Stimulated activated CD4-positive, alpha-beta T cell treated with anti-CD3 and anti-CD28 coated beads, TNF-alpha, amount 100 ng/mL, for 1 hour (primary cell): ENCODE measurements around the gene HCFC1.
A peak's percentile ranks its signal among the peaks of the same experiment; 100 is the strongest.

ENCODE experiments used
- DNase-seq, 3 donors: peaks; one replicate each; pipeline ENCODE4 v3.0.0-alpha.2; 2020; ENCODE audit warnings: low read depth in 3 of 3, low spot score in 1 of 3

HCFC1 gene

DNA sequence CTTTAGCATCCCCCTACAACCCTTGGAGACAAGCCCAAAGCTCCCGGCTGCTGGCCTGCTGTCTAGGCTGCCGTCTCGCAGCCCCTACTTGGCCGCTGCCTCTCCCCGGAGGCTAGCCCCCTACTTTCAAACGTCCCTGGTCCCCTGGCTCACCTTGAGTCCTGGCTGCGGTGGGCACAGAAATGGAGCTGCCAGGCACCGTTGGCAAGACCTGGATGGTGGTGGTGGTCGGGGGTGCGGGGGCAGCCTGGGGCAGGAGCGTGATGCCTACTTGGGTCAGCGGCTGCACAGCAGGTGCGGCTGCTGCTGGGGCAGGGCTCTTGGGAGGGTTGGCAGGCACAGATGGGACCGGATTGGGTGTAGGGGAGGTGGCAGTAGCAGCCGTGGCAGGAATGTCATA lies 12.0 kb downstream of the HCFC1 start:
- no peak for DNase-seq

DNA sequence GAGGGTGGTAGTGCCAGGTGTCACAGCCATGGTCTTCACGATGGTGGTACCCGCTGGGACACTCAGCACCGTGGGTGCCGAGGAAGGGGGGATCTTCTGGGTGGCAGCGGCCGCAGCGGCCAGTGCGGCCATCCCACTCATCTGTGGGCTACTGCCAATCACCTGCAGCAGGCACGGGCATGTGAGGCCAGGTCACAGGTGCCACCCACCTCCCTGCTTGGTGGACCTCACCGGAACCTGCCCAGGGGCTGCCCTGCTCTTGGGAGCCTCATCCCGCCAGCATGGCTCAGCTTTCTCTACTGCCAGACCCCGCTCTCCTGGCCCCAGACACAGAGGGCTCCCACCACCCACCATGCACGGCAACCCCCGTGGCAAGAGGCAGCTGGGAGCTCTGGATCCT lies 13.0 kb downstream of the HCFC1 start:
- no peak for DNase-seq

DNA sequence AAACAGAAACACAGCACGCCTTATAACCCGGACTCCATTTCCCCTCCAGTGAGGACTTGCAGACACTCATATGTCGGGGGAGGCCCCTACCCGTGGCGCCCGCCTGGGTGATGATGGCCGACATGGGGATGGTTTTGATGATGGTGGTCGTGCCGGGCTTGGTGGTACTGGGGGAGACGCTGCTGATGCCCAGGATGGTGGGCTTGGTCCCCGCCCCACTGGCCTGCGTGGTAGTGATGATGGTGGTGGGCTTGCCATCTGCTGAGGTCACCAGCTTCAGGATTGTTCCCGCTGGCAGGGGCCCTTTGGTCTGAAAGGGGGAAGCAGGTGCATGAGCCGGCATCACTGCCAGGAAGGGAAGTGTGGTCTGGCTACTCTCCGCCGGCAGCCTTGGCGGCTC lies 14.4 kb downstream of the HCFC1 start:
- no peak for DNase-seq

DNA sequence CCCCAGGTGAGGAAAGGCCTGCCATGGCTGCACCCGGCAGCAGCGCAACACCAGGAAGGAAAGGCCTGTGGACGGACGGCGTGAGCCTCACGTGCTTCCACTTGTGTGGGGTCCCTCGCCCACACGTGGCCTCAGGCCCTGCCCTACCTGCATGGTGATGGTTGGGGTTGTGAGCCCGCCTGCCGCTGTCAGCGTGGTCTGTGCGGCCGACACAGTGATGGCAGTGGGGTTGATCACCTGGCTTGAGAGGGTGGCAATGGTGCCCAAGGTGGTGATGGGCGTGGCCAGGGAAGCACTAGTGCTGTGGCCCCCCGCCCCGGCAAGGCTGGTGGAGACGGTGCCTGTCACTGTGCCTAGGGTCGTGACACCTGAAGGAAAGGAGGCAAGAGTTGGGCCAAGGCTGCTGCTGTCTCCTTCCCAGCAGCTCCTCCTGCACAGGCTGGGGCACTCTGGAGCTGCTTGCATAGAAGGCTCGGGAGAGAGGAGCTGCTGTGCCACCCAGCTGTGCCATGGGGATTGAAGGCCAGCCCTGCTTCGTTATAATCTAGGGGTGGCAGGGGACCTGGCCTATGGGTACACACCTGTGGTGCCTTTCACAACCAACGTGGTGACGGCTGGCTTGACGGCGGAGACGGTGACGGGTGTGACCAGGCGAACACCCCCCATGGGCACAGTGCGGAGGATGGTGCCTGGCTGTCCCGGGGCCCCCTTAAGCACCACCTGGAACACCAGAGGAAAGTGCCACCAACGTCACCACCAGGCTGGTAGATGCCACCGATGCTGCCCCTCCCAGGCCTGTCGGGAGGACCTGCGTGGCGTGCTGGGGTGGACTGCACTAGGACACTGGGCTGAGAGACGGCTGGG lies 15.3 kb downstream of the HCFC1 start:
- no peak for DNase-seq

DNA sequence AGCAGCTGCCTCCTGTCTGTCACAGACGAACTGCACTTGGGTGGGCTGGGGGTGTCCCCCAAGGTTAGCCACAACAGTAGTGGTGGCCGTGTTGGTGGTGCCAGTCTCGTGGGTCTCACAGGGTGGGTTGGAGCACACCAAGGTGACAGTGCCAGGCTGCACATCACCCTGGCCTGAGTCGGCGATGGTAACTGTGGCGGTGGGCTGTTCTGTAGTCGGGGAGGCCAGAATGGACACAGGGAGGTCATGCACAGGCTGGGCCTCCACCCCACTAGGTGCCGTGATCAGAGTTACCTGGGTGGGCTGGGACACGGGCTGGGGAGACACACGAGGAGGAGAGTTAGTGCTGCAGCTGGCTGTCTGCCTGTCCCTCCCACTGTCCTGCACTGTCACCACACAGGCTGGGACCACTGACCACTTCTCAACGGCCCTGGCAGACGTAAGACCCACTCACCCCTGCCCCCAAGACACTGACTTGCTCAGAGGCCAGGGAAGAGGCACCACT lies 16.3 kb downstream of the HCFC1 start:
- no peak for DNase-seq

DNA sequence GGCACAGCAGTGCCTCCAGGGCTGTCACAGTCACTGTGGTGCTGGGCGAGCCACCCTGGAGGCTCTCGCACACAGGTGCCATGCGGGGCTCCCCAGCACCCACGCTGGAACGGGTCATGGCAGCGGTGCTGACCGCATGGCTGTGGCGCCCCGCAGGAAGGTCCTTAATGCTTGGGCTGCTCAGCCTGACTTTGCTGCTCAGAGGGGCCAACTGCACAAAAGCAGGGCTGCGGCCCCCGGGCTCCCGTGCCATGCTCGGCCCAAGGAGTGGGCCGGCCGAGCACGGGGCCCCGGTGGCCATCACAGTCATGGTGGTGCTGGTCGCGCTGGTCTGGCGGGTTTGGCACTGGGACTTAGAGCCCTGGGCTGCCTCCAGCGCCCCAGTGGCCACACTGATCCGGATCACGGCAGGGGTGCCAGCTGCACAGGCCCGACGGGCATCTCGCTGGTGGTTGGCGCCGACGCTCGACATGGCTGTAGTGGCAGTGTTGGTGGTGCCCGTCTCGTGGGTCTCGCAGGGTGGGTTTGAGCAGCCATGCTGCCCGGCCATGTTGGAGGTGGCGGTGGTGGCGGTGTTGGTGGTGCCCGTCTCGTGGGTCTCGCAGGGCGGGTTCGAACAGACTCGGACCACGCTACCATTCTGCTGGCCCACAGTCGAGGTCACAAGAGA lies 16.9 kb downstream of the HCFC1 start:
- no peak for DNase-seq

DNA sequence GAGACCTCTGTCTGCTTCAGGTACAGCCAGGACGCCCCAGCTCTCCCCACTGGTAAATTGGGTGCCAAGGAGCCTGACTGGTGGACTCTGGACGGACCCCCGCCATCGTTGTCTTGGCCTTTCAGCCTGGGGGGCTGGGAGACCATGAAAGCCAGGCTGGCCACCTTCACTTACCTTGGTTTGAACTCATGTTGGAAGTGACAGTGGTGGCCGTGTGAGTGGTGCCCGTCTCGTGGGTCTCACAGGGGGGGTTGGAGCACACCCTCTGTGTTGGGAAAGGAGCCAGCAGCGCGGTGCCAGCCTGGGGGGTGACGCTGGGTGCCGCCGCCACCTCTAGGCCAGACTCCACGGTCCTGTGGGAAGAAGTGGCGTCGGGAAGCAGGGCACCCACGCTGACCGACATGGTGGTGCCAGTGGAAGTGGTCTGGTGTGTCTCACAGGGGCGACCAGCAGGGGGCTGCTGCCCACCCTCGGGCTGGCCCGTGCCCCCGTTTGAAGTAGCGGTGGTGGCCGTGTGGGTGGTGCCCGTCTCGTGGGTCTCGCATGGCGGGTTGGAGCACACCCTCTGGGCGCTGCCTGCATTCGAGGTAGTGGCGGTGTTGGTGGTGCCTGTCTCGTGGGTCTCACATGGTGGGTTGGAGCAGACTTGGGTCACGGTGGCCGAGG lies 17.6 kb downstream of the HCFC1 start:
- no peak for DNase-seq

DNA sequence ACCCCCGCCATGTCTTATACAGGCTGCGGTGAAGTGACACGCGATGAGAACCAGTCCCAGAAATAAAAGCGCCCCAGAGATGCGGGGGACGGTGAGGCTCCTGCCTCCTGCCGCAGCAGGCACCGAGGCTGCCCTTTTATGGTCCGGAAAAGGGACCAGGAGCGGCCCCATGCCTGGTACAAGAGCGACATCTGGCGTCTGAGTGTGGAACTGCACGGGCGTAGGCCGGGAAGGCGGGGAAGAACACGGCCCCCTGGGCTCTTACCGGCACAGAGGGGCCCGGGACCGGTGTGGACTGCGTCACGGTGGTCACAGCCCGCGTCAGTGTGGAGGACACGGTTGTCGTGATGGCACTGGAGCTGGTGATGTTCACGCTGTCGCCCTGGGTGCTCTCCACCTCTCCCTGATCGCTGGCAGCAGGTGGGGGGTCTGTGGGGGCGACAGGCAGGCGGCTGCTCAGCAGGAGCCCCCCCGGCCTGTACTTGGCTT lies 18.2 kb downstream of the HCFC1 start:
- DNase-seq: peak; percentile 37 to 71 (median 66)

DNA sequence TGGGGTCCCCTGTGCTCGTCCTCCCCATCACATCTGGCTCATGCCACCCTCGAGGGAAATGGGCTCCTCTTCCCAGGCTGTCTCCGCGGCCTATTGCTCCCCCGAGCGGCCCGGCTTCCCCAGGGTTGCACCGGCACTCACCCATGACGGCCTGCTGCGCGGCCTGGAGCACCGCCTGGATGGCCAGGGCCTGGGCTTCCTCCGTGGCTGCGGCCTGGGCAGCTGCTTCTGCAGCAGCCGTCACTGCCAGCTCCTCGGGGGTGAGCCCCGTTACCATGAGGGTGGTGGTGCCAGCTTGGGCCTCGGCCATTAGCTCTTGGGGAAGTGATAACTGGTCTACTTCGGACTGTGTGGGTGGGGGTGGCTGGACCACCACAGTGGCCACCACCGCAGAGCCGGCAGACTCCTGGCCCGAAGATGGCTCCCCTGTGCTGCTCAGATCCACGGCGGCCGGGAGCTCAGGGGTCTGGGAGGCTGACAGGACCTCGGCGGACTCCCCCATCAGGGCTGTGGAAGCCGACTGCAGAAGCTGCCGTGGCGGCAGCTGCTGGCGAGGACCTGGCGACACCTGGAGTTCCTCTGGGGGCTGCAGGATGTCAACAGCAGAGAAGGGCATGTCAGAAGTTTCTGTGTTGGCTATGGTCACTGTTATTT lies 19.1 kb downstream of the HCFC1 start:
- no peak for DNase-seq

DNA sequence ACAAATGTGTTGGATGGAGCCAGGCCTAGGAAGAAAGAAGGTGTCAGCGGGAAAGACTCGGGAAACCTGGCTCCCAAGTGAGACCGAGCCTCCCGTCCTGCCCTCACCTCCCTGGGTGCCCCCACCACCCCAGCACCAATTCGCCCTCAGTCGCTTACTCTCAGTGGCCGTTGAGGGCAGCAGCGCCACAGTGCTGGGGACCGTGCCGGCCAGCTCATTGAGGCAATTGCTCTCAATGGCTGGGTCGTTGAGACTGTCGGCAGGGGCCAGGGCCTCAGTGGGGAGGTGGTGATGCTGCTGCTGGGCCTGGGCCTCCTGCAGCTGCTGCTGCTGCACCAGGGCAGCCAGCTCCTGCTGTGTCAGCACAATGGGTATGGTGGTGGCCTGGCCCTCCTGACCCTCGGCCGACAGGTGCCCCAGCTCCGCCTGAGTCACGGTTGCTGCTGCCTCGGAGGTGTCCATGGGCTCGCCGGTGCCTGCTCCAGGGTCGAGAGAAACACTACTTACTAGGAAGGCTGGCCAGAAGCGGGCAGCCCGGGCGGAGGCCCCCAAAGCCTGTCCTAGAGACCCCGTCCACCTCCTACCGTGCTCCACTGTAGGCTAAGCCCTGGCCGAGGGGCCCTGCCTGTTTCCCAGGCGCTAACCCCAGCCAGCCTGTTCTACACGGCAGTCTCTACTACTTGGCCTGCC lies 19.8 kb downstream of the HCFC1 start:
- no peak for DNase-seq

DNA sequence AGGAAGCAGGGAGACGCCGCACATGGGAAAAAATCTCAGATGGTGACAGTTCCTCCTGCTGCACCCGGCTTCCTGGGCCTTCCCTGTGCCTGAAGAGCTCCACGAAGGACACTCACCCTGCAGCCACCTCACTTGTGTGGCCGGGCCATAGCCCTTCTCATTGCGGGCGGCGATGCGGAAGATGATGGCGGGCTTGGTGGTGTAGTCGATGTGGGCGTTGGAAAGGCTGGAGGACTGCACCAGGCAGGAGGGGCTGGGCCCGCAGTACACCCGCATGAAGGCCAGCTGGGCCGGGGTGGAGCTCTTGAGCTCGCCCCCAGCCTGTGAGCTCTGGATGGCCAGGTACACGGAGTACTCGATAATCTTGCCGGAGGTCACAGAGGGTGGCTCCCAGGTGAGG lies 21.5 kb downstream of the HCFC1 start:
- DNase-seq: no peak

DNA sequence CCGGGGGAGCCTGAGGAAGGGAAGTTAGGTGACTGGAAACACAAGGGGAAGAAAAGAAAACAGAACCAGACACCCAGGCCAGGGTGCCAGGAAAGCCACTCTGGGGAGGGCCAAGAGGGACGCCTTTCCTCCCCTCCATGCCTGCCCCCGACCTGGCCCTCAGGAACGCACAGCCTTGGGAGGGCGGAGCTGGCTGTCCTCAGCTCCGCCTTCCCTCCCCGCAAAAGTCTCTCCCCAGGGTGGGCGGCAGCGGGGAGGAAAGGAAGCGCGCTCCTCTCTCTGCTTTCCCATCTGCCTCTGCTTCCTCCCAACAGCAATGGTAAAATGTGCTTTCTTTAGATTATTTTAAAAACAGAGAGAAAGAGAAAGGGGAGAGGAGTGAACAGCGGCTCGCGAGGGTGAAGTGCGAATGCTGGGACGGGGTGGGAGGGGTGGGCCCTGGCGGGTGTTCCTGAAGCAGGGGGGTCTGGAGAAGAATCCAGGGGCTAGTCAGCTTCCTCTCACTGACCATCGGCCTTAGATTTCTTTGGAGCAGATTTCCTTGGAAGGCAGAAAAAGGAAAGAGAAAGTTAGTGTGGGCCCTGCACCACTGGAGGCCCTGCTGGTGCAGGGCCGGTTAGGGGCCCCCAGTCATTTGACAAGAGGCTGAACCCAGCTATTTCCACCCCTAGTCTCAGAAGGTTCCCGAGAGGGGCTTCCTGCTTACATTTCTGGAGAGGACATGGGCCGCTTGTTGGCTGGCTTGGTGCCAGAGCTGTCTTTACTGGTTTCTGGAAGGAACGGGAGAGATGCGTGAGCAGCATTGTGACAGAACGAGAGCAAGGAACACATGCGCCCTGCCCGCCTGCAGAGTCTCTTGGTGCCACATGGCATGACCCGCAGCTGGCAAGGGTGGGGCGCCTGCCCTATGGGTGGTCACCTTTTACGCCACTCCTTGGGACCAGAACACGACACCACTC lies 22.5 kb downstream of the HCFC1 start:
- DNase-seq: no peak

DNA sequence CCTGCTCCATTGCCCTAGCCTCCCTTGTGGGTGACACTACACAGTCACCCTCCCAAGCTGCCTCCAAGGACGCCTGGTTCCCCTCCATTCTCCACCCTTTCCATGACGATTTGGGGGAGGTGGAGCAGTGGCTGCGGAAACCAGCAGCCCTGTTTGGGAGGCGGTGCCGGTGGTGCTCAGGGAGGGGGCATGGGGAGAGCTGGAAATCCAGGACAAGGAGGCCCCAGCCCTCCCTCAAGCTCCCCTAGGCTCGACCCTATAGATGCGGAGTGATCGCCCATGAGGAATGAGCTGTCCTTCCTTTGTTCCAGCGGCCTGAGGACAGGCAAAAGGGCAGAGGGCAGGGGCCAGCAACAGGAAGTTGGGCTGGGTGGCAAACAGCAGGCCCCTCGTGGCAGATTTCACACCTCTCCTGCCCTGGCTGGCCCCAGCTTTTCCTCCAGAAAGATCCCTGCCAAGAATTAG lies 23.6 kb downstream of the HCFC1 start:
- no peak for DNase-seq

DNA sequence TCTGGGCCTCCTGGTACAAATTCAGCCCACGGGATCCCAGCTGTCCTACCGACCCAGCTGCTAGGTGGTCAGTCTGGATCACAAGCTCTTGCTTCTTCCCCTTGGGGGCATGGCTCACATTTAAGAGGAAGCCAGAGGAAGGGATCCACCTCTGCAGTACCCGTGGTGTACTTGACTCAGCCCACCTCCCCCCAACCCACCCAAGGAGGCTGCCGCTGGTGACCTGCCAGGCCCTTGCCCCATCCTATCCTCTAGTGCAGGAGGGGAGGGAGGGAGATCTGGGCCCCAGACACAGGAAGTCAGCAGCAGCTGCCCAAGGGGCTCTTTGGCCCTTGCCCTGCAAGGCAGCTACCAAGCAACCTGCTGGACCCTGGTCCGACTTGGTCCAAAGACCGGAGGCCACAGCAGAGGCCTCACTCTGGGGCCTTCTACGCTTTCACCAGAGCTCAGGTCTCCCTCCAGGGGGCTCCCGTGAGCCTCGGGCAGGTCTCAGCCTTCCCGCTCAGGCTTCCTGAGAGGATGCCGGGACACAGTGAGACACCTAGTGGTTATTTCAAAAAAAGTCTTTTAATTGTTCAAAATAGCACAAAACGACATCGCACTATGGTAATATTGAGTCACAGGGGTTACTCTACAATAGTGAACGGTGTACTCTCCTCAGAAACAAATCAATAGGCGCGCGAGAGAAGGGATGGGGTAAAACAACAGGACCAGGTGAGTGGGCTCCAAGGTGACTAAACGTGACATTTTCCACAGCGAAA lies 24.4 kb downstream of the HCFC1 start:
- peak in 1 of 3 donors; percentile 49 for DNase-seq

DNA sequence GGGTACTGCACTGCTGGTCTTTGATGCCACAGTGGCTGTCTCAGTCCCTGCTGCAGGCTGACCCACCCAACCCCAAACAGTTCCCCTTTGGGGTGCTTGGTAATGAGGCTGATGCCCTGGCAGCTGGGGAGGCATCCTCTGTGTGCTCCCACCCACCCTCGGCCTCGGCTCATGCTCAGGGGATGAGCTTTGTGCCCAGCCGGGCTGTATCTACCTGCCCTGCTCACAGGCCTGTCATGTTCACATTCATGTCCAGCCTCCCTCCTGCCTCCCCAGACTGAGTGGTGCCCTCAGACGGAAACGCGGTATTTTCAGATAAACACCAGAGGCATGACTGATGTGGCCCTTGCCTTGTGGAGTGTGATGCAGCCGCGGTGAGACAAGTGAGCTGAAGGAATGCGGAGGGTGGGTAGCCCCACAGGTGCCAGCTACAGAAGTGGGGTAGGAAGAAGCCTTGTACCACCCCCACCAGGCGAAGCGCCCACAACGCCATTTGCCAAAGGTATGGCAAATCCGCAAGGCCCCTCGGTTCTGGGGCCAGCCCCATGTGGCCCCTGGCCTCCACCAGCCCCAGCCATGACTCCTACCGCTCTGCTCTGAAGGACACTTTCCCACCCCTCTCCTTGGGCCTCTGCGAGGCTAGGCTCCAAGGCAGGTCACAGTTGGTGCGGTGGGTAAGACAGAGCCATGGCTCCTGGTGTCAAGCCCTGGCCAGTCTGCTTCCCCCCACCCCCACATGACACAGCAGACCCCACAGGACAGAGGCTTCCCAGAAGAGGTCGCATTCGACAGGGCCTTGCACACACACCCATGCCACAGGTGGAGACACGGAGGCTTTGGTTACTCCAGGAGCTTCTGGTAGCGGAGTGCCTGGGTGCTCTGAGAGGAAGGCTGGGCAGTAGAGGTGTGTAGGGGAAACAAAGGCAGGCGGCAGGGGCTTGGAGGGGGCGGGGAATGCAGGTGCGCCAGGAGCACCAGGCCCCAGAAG lies 25.4 kb downstream of the HCFC1 start:
- DNase-seq: no peak

DNA sequence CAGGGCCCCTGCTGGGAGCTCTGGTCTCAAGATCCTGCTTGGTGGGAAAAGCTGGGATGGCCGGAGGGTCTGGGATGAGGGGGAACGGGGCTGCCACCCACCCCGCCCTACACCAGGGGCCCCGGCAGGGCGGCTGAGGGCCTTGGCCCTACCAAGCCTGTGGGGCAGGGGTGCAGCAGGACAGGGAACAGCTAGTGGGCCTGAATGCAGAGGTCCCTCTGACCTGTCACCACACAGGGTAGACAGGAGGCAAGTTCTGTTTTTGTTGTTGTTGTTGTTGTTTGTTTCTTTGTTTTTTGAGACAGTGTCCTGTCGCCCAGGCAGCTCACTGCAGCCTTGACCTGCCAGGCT lies 26.8 kb downstream of the HCFC1 start:
- DNase-seq: no peak

DNA sequence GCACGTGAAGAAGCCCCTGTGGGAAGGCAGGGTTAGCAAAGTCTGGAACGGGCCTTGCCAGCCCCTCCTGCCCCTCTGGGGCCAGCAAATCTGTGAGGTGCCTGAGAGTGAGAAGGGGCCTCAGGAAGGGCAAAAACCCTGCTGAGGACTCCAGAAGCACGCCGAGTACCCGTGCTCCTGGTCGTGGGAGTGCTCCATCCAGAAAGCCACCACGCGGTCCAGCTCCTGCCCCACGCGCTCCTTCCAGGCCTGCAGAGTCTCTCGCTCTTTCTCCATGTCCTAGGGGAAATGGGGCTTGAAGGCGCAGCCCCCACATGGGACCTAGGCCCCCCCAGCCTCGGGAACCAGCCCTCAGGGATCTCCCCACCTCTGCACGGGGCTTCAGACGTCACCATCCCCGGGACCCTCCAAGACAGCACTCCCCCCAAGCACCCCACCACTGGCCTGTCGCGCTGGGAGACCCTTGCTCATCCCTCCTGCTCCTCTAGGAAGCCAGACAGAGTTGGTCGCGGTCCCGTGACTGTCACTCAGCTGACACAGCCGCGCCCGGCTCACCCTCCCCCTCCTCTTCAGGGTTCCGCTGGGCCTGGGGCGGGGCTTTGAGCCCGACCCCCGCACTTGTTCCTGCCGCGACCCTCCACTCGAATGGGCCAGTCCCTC lies 27.3 kb downstream of the HCFC1 start, which contains the start of gene RENBP:
Gene RENBP, minus strand, starts transcription at position 504 of the 660 bp plus-strand sequence. Its CDS starts 33 bp downstream, at position 471.
- DNase-seq: no peak
